HepG2 (cell line): ENCODE data around the gene SPATA32. TPM values are rescaled to one million over a fixed set of nuclear protein-coding genes. Genes with fewer than 3 reads are reported as not detected.

Source experiments
- CAMTA2 ChIP-seq: sonication (generic); formaldehyde crosslinking; IDR thresholded peaks from 2 replicates; pipeline ENCODE4 v1.4.0; 2020; ENCODE audit warnings: mild to moderate bottlenecking, missing genetic modification reagents, borderline replicate concordance
- FOXC1 ChIP-seq: sonication (generic); formaldehyde crosslinking; IDR thresholded peaks from 2 replicates; pipeline ENCODE4 v1.8.0; 2022; ENCODE audit warnings: mild to moderate bottlenecking, missing genetic modification reagents, borderline replicate concordance
- GATA4 ChIP-seq: sonication (generic); IDR thresholded peaks from 2 replicates; pipeline ENCODE4 v1.6.1; 2016; ENCODE audit warnings: antibody characterized with exemption, low read depth, borderline replicate concordance
- MAZ ChIP-seq, 2 experiments: sonication (generic) in 1 of 2; formaldehyde crosslinking in 1 of 2; IDR thresholded peaks; 2 replicates each; pipeline versions ENCODE4 v1.5.0 to v1.6.1; 2012 to 2020; ENCODE audit warnings: low read depth in 2 of 2, mild to moderate bottlenecking in 2 of 2, borderline replicate concordance in 1 of 2, improper control_type of control experiment in 1 of 2, low read length in 1 of 2, missing genetic modification reagents in 1 of 2, moderate library complexity in 1 of 2
- NRL ChIP-seq: sonication (generic); formaldehyde crosslinking; IDR thresholded peaks from 2 replicates; pipeline ENCODE4 v1.5.0; 2020; ENCODE audit warnings: missing genetic modification reagents, mild to moderate bottlenecking, moderate library complexity, borderline replicate concordance
- PHB2 ChIP-seq: fragments of 450-650 bp; IDR thresholded peaks from 2 replicates; pipeline ENCODE4 v1.6.1; 2018; ENCODE audit not compliant: partially characterized antibody
- POLR2AphosphoS5 ChIP-seq: IDR thresholded peaks from 2 replicates; pipeline ENCODE4 v1.6.1; 2012; ENCODE audit warnings: low read depth, low read length
- RXRA ChIP-seq: sonication (generic); formaldehyde crosslinking; IDR thresholded peaks from 2 replicates; pipeline ENCODE4 v1.5.1; 2020; ENCODE audit warnings: missing genetic modification reagents
- SUZ12 ChIP-seq: fragments of 150-350 bp; IDR thresholded peaks from 2 replicates; pipeline ENCODE4 v1.6.1; 2014; ENCODE audit warnings: low read depth, low read length
- ZBTB14 ChIP-seq: sonication (generic); formaldehyde crosslinking; IDR thresholded peaks from 2 replicates; pipeline ENCODE4 v1.4.0; 2020; ENCODE audit warnings: missing genetic modification reagents
- ZNF17 ChIP-seq: sonication (generic); formaldehyde crosslinking; IDR thresholded peaks from 2 replicates; pipeline ENCODE4 v1.5.0; 2020; ENCODE audit warnings: mild to moderate bottlenecking, missing genetic modification reagents
- ZNF430 ChIP-seq: sonication (generic); formaldehyde crosslinking; IDR thresholded peaks from 2 replicates; pipeline ENCODE4 v1.9.0; 2021; ENCODE audit warnings: mild to moderate bottlenecking, missing genetic modification reagents
- ZNF557 ChIP-seq: sonication (generic); formaldehyde crosslinking; IDR thresholded peaks from 2 replicates; pipeline ENCODE4 v1.4.0; 2020; ENCODE audit warnings: missing genetic modification reagents
- ZNF564 ChIP-seq: sonication (generic); formaldehyde crosslinking; IDR thresholded peaks from 2 replicates; pipeline ENCODE4 v1.8.1; 2023; ENCODE audit warnings: mild to moderate bottlenecking, missing genetic modification reagents
- ZNF616 ChIP-seq: sonication (generic); formaldehyde crosslinking; IDR thresholded peaks from 2 replicates; pipeline ENCODE4 v1.5.0; 2020; ENCODE audit warnings: low read depth, mild to moderate bottlenecking, missing genetic modification reagents
- ZNF619 ChIP-seq: sonication (generic); formaldehyde crosslinking; IDR thresholded peaks from 2 replicates; pipeline ENCODE4 v1.4.0; 2020; ENCODE audit warnings: mild to moderate bottlenecking, missing genetic modification reagents
- ZNF713 ChIP-seq: sonication (generic); formaldehyde crosslinking; IDR thresholded peaks from 2 replicates; pipeline ENCODE4 v1.4.0; 2020; ENCODE audit warnings: mild to moderate bottlenecking, missing genetic modification reagents
- ZNF839 ChIP-seq: sonication (generic); formaldehyde crosslinking; IDR thresholded peaks from 2 replicates; pipeline ENCODE4 v1.4.0; 2020; ENCODE audit warnings: missing genetic modification reagents, mild to moderate bottlenecking, borderline replicate concordance
- ZNF878 ChIP-seq: sonication (generic); formaldehyde crosslinking; IDR thresholded peaks from 2 replicates; pipeline ENCODE4 v1.8.1; 2023; ENCODE audit warnings: mild to moderate bottlenecking, missing genetic modification reagents, moderate library complexity
- ZSCAN20 ChIP-seq: sonication (generic); formaldehyde crosslinking; IDR thresholded peaks from 2 replicates; pipeline ENCODE4 v1.4.0; 2020; ENCODE audit warnings: missing genetic modification reagents, mild to moderate bottlenecking, borderline replicate concordance
- polyA plus RNA-seq, 8 experiments: library from polyadenylated mRNA; depleted of rRNA in 3 of 8; stranded (reverse) in 7 of 8; unstranded in 1 of 8; fragments of >200 nt; fragmentation: Illumina TruSeq in 4 of 8; extraction: Trizol in 4 of 8; gene quantifications; 2 replicates each; pipeline versions ENCODE4 v1.2.1 to v1.2.3, GENCODE V29; 2011 to 2016; ENCODE audit warnings: low read depth in 4 of 8, missing spikeins in 1 of 8, mixed read lengths in 1 of 8; ENCODE audit not compliant: insufficient read depth in 1 of 8
- total RNA-seq, 5 experiments: library from RNA; depleted of rRNA; stranded (reverse); fragments of >200 nt; fragmentation: Illumina TruSeq; extraction: Trizol; gene quantifications; 2 replicates each; pipeline ENCODE4 v1.2.3, GENCODE V29; 2016; ENCODE audit warnings: low read depth in 1 of 5
- TF ChIP-seq, protein P1 (sequence below): sonication (generic); formaldehyde crosslinking; IDR thresholded peaks from 2 replicates; pipeline ENCODE4 v1.5.0; 2020; ENCODE audit warnings: mild to moderate bottlenecking, missing genetic modification reagents, borderline replicate concordance
- TF ChIP-seq, protein P2 (sequence below), 2 experiments: sonication (generic) in 1 of 2; formaldehyde crosslinking in 1 of 2; IDR thresholded peaks; 2 replicates each; pipeline versions ENCODE4 v1.4.0 to v1.6.1; 2016 to 2020; ENCODE audit warnings: borderline replicate concordance in 1 of 2, low read depth in 1 of 2, mild to moderate bottlenecking in 1 of 2, missing genetic modification reagents in 1 of 2

Gene SPATA32
- total and polyA plus RNA-seq, 2 of the 13 experiments (the other 11 are each of a cell fraction or from before 2014, with no cell fraction given) = not detected

- no peak for TF ChIP-seq ZNF564 (CRISPR knock-in tag)
- TF ChIP-seq SUZ12 = no peak
- peak; percentile 59; the same call in 1 of the 2 replicates for TF ChIP-seq MAZ (IDR thresholded peaks at IDR 0.05; ENCODE audit: borderline replicate concordance, low read depth, low read length)
- 0 out of 2 replicates have a peak, but pooled peaks have one; percentile 52 for TF ChIP-seq MAZ (CRISPR knock-in tag; IDR thresholded peaks at IDR 0.05; ENCODE audit: low read depth)
- TF ChIP-seq ZNF430 (CRISPR knock-in tag) = no peak
- 0 out of 2 replicates have a peak, but pooled peaks have one; percentile 25 for TF ChIP-seq ZNF878 (CRISPR knock-in tag)
- no peak for TF ChIP-seq ZNF839 (CRISPR knock-in tag)
- no peak; the same call in 1 of the 2 replicates for TF ChIP-seq RXRA (CRISPR knock-in tag)
- TF ChIP-seq ZNF619 = no peak
- no peak for TF ChIP-seq GATA4
- TF ChIP-seq ZSCAN20 (CRISPR knock-in tag) = peak; percentile 48; the same call in 1 of the 2 replicates
- no peak for TF ChIP-seq ZNF17 (CRISPR knock-in tag)
- peak; percentile 66; the same call in 1 of the 2 replicates for TF ChIP-seq FOXC1
- TF ChIP-seq ZNF557 (CRISPR knock-in tag) = no peak
- TF ChIP-seq ZBTB14 (CRISPR knock-in tag) = no peak
- no peak for TF ChIP-seq ZNF616 (CRISPR knock-in tag)
- TF ChIP-seq, protein P1, sequence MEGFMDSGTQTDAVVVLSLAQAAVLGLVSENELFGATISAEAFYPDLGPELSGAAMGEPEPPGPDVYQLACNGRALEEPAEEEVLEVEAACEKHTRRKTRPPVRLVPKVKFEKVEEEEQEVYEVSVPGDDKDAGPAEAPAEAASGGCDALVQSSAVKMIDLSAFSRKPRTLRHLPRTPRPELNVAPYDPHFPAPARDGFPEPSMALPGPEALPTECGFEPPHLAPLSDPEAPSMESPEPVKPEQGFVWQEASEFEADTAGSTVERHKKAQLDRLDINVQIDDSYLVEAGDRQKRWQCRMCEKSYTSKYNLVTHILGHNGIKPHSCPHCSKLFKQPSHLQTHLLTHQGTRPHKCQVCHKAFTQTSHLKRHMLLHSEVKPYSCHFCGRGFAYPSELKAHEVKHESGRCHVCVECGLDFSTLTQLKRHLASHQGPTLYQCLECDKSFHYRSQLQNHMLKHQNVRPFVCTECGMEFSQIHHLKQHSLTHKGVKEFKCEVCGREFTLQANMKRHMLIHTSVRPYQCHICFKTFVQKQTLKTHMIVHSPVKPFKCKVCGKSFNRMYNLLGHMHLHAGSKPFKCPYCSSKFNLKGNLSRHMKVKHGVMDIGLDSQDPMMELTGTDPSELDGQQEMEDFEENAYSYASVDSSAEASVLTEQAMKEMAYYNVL (CRISPR knock-in tag) = peak; percentile 67; the same call in 1 of the 2 replicates
- TF ChIP-seq PHB2 = no peak
- TF ChIP-seq NRL (CRISPR knock-in tag) = no peak
- TF ChIP-seq, protein P2, sequence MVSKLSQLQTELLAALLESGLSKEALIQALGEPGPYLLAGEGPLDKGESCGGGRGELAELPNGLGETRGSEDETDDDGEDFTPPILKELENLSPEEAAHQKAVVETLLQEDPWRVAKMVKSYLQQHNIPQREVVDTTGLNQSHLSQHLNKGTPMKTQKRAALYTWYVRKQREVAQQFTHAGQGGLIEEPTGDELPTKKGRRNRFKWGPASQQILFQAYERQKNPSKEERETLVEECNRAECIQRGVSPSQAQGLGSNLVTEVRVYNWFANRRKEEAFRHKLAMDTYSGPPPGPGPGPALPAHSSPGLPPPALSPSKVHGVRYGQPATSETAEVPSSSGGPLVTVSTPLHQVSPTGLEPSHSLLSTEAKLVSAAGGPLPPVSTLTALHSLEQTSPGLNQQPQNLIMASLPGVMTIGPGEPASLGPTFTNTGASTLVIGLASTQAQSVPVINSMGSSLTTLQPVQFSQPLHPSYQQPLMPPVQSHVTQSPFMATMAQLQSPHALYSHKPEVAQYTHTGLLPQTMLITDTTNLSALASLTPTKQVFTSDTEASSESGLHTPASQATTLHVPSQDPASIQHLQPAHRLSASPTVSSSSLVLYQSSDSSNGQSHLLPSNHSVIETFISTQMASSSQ (IDR thresholded peaks at IDR 0.05; ENCODE audit: low read depth) = no peak
- TF ChIP-seq, protein P2 (CRISPR knock-in tag; IDR thresholded peaks at IDR 0.05; ENCODE audit: borderline replicate concordance) = no peak
- TF ChIP-seq CAMTA2 (CRISPR knock-in tag) = peak; percentile 84; the same call in 1 of the 2 replicates
- no peak for TF ChIP-seq POLR2AphosphoS5
- TF ChIP-seq ZNF713 (CRISPR knock-in tag) = no peak
Observed at GRCh38 chr17:45231481-45232116, 30.3 kb downstream of the SPATA32 start (continued).
